NB4 (cell line): ENCODE measurements around the gene PCDH8.

Experiments
- POLR2A ChIP-seq: IDR thresholded peaks from 2 replicates; pipeline ENCODE4 v1.6.1; 2011; ENCODE audit warnings: mild to moderate bottlenecking; ENCODE audit not compliant: insufficient read length; ENCODE audit errors: extremely low read depth
- TF ChIP-seq, protein P1 (sequence below): IDR thresholded peaks from 2 replicates; pipeline ENCODE4 v1.6.1; 2011; ENCODE audit warnings: low read depth, low read length

DNA sequence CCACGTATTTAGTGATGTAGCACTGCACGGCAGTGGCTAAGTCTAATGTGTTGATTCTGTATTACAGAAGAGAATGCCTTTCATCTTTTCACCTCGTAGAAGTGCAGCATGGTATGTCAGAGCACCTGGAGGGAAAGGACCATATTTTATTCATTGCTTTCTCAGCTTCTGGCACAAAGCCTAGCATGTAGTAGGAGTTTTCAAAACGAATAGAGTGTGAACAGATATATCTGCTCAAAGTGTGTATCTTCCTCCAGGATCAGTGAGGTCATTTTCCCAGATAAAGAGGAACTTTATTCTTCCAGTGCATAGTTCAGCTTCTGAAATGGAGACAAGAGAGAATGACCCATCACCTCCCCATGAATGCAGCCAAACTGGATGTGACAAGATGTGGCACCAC, 21.2 kb upstream of the PCDH8 start:
- no peak for TF ChIP-seq POLR2A
- TF ChIP-seq, protein P1, sequence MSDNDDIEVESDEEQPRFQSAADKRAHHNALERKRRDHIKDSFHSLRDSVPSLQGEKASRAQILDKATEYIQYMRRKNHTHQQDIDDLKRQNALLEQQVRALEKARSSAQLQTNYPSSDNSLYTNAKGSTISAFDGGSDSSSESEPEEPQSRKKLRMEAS, result no peak
